SH-SY5Y (cell line): ENCODE results near the gene CT47B1.
"Not testable (repeated sequence)": the region's sequence is repeated elsewhere in the genome, so short reads cannot be mapped to it uniquely, and the experiment has no call there.

ENCODE experiments used
- GATA2 ChIP-seq: IDR thresholded peaks from 2 replicates; pipeline ENCODE4 v1.6.1; 2011; ENCODE audit warnings: mild to moderate bottlenecking, low read depth, low read length
- GATA3 ChIP-seq: IDR thresholded peaks from 2 replicates; pipeline ENCODE4 v1.6.1; 2011; ENCODE audit warnings: low read depth, mild to moderate bottlenecking, low read length, moderate library complexity

The CT47B1 gene

DNA sequence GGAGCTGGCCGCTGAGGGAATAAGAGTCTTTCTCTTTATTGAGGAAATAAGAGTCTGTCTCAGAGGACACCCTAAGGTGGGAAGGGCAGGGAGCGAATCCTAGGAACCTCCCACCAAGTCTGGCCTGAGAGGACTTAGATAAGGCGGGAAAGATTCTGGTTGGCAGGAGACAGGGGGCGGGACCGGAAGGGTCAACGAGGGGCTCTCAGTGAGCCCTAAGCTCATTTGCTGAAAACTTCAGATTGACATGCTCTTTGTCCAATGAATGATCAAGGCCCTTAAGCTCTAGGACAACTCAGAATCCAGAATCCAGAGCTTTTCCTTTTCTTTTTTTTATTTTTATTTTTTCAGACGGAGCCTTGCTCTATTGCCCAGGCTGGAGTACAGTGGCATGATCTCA, at the start of gene CT47B1:
Gene CT47B1 (minus strand): TSS at position 101 of the 400 bp plus-strand sequence. CDS start 196 bp downstream, outside the sequence.
- TF ChIP-seq GATA2, GATA3: not testable (repeated sequence)

DNA sequence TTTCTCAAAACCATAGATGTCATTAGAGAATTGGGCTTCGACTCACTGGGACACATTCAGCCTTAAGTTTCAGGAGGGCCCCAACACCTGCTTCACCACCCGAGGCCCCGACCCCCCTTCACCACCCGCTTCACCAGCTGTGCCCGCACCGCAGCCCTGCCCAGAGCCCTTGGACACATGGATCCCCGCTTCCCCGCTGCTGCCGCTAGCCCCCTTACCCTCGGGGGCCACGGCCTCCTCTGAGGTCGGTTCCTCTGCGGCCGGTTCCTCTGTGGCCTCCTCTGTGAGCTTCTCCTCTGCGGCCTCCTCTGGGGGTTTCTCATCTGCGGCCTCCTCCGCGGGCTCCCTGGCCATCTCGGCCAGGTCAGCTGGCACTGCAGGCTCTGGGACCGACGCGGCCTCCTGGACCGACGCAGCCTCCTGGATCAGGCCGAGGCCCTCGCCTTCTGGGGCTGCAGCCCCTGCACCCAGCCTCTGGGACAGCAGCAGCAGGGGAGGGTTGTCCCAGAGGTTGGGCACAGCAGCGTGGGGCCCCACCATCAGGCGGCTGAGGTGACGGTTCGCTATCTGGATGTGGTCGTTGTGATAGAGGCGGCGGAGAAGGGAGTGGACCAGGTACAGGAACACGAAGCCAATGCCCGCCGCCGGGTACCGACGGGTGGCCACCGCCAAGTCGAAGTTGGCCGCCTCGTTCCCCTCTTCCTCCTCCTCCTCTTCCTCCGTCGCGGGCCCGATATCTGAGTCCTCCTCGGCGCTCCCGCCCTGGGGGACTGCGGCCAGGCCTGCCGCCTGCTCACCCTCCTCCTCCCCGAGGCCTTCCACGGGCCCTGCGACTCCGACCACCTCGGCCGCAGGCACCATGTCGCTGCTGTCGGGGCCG, 748 bp downstream of the CT47B1 start:
- TF ChIP-seq GATA2 (no peak), GATA3 (no peak)

DNA sequence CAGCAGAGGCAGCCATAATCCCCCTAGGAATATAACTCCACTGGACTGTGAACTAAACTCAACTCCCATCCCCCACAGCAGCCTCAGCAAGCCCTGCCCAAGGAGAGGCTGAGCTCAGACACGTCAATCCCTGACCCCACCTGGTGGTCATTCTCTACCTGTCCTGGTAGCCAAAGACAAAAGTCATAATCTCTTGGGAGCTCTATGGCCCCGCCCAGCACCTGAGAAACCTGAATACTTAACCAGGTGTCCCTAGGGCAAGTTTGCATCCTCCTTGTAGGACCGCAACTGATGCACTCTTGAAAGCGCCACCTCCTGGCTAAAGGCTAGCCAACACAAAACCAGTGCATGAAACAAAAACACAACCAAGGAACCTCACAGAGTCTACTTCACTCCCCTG, 18.4 kb downstream of the CT47B1 start:
- TF ChIP-seq GATA3 (no peak), GATA2 (no peak)

DNA sequence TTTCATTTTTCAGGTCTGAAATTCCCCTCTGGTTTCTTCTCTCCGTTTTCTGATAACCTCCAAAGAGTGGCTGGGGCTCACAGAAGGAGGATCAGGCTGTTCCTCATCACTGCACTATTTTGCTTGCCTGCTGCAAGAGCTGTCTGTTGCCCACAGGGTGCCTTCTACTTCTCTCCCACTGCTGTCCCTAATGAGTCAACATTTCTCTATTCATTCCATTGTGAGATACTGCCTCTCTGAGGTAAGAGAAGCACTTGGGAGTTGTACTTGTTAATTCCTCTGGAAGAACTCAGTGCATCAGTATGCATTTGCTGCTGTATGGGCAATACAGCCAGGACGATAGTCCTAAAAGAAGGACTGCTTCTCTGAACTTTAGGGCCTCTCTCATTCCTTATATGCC, 34.8 kb downstream of the CT47B1 start:
- TF ChIP-seq GATA3 (no peak), GATA2 (no peak)

DNA sequence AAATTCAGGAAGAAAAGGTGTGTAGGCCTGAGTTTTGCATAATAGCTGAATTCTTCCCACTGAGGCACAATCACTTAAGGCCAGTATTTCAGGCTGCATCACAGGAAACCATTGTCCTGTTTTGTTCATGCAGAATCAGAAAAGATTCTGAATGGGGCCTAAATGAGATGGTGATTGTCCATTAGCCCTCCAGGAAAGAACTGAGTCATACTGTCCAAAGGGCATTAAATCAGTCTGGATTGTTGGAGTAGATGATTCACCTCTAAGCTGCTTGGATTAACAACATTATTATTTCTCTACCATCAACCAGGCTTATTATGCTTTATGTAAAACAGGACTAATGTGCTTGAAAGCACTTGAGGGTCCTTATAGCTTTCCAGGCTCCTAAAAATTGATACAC, 36.2 kb downstream of the CT47B1 start:
- no peak for TF ChIP-seq GATA3
- TF ChIP-seq GATA2, result no peak

DNA sequence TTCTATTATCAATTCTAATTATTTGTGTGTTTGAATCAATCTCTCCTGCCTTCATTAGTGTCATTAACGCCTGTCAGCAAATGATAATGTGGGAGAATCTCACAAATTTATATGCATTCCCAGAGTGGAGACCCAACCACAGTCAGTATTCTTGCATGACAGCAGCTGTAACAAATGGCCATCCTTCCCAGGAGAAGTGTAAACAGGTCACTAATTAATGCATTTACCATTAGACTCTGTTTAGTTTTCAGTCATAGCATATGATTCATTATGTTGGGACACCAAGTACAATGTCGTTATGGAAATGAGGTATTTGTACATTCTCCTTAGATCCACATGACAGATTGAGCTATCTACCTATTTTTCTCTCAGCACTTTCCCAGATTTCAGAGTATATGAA, 50.5 kb downstream of the CT47B1 start:
- TF ChIP-seq GATA3 (no peak), GATA2 (no peak)

DNA sequence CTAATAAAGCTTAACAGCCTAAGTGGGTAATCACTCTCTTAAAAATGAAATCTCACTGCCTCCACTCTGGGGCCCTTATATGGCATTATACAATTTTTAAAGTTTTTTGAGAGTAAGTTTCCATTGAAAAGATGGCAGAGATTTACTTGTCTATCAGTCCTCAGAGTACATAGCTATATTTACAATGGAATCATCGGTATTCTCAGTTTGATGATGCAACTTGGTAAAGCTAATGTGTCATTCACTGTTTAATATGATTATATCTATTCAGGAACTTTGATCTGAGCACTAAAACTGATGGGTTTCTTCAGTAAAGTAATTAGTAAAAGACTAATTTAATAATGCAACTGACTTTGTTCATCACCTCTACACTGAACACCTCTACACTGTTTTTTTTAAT, 51.6 kb downstream of the CT47B1 start:
- no peak for TF ChIP-seq GATA3
- TF ChIP-seq GATA2, result no peak

DNA sequence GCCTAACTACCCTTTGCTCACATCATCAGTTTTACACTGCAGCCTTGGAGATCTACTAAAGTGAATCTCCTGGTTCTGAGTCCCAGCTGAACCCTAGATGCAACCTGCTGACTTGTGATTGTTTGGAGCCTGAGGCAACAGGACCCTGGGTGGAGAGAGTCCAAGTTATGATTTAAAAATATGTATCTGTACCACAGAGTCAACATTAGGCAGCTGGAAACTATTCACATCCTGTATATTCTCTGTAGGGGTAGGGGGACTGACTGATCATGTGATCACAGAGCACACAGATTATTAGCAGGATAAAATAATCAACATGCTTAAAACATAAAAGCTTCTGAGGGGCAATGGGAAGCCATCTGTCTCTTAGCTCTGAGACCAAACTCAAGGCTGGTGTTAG, 52.1 kb downstream of the CT47B1 start:
- TF ChIP-seq GATA3 (no peak), GATA2 (no peak)
